SH-SY5Y (cell line): Measurements from ENCODE around the gene NEK10.

Source experiments
- GATA2 ChIP-seq: IDR thresholded peaks from 2 replicates; pipeline ENCODE4 v1.6.1; 2011; ENCODE audit warnings: mild to moderate bottlenecking, low read depth, low read length
- GATA3 ChIP-seq: IDR thresholded peaks from 2 replicates; pipeline ENCODE4 v1.6.1; 2011; ENCODE audit warnings: low read depth, mild to moderate bottlenecking, low read length, moderate library complexity

- TF ChIP-seq GATA2 (no peak), GATA3 (no peak)
These were observed 234.9 kb downstream of the NEK10 start for GRCh38 chr3:27134171-27134796.
